Spleen (tissue), 11 donors: ENCODE results near the gene MORF4L2. TPM values are rescaled to one million over a fixed set of nuclear protein-coding genes. Genes with fewer than 3 reads are reported as not detected.

Experiments used
- DNase-seq: peaks from one replicate; pipeline ENCODE4 v3.0.0-alpha.2; 2020
- H3K27ac ChIP-seq, 8 donors: fragments of 200-600 bp; sonication (generic) in 7 of 8; 1 replicate in 4 of 8; 2 replicates in 4 of 8; pipeline versions ENCODE4 v1.5.0 to v1.8.0; 2016 to 2021; ENCODE audit warnings: inconsistent platforms in 4 of 8, mild to moderate bottlenecking in 4 of 8, moderate library complexity in 1 of 8
- H3K27me3 ChIP-seq, 7 donors: fragments of 200-600 bp; sonication (generic) in 6 of 7; replicated peaks in 1 of 7; 1 replicate in 4 of 7; 2 replicates in 3 of 7; pipeline versions ENCODE4 v1.5.0 to v1.8.0; 2016 to 2021; ENCODE audit warnings: inconsistent platforms in 3 of 7, mild to moderate bottlenecking in 1 of 7
- H3K36me3 ChIP-seq, 6 donors: fragments of 200-600 bp; sonication (generic) in 5 of 6; 1 replicate in 4 of 6; 2 replicates in 2 of 6; pipeline versions ENCODE4 v1.5.0 to v1.8.0; 2016 to 2021; ENCODE audit warnings: inconsistent platforms in 2 of 6
- H3K4me1 ChIP-seq, 6 donors: fragments of 200-600 bp; sonication (generic) in 5 of 6; 1 replicate in 3 of 6; 2 replicates in 3 of 6; pipeline versions ENCODE4 v1.5.0 to v1.8.0; 2016 to 2021; ENCODE audit warnings: inconsistent platforms in 3 of 6
- H3K4me3 ChIP-seq, 8 donors: fragments of 200-600 bp; sonication (generic) in 7 of 8; 1 replicate in 4 of 8; 2 replicates in 4 of 8; pipeline versions ENCODE4 v1.5.0 to v1.8.0; 2016 to 2021; ENCODE audit warnings: inconsistent platforms in 4 of 8, mild to moderate bottlenecking in 4 of 8, moderate library complexity in 2 of 8
- H3K9me3 ChIP-seq, 8 donors: fragments of 200-600 bp; sonication (generic) in 7 of 8; 1 replicate in 4 of 8; 2 replicates in 4 of 8; pipeline versions ENCODE4 v1.5.0 to v1.8.0; 2016 to 2021; ENCODE audit warnings: inconsistent platforms in 4 of 8
- POLR2A ChIP-seq, 3 donors: fragments of 450-650 bp; IDR thresholded peaks; one replicate each; pipeline ENCODE4 v1.5.1; 2017; ENCODE audit warnings: antibody characterized with exemption in 3 of 3, mild to moderate bottlenecking in 1 of 3
- POLR2AphosphoS5 ChIP-seq, 3 donors: sonication (generic); formaldehyde crosslinking; IDR thresholded peaks; one replicate each; pipeline ENCODE4 v1.5.1; 2017; ENCODE audit warnings: antibody characterized with exemption in 3 of 3
- WGBS, 5 donors: extraction: QIAGEN DNeasy Blood & Tissue Kit in 3 of 5; methylation state at CpG; one replicate each; pipeline versions ENCODE4 v1.1.5 to v1.1.7; 2013 to 2018; 5-methylcytosine and 5-hydroxymethylcytosine counted together
- intact Hi-C: fragments of 100-400 bp; cut with DNase I; formaldehyde crosslinking; loops from one replicate; pipeline ENCODE4 v1.15.0; 2023; ENCODE audit warnings: low total_unique reads
- polyA plus RNA-seq, 3 donors: library from polyadenylated mRNA; stranded (reverse); fragments of 200-250 nt; gene quantifications; one replicate each; pipeline ENCODE4 v1.2.1, GENCODE V29; 2013
- total RNA-seq, 7 donors: library from RNA; depleted of rRNA in 3 of 7; stranded (reverse); fragments of >200 nt in 3 of 7; fragmentation: NEBNext Ultra II Directional in 4 of 7; extraction: Animal tissue kit (Norgen Biotek cat#: 25700) in 4 of 7; gene quantifications; one replicate each; pipeline versions ENCODE4 v1.1.0 to v1.2.1, GENCODE V29; 2016 to 2021
- TF ChIP-seq, protein P1 (sequence below), 11 experiments: fragments of 200-600 bp in 7 of 11; fragments of 450-650 bp in 4 of 11; sonication (generic) in 4 of 11; IDR thresholded peaks in 8 of 11; conservative IDR thresholded peaks in 3 of 11; 1 replicate in 7 of 11; 2 replicates in 4 of 11; pipeline versions ENCODE4 v1.4.0 to v1.8.0; 2016 to 2021; ENCODE audit warnings: antibody characterized with exemption in 11 of 11, inconsistent platforms in 4 of 11, mild to moderate bottlenecking in 1 of 11
- donor health status: healthy with polysubstance abuse.
- donor health status: DM: no; HTN: no; CAD: no; lungs with moderate emphysema.
- donor health status: DM: no; HTN: no; CAD: no.
- donor health status: Bipolar disorder and iron deficiency.
- donor health status: healthy.
- donor health status: DM: no; HTN: no; CAD: no.
- donor health status: DM: yes; HTN: yes; CAD: no.

Gene MORF4L2
- total and polyA plus RNA-seq, 10 donors: 86.8 to 222 (median 154) TPM

DNA sequence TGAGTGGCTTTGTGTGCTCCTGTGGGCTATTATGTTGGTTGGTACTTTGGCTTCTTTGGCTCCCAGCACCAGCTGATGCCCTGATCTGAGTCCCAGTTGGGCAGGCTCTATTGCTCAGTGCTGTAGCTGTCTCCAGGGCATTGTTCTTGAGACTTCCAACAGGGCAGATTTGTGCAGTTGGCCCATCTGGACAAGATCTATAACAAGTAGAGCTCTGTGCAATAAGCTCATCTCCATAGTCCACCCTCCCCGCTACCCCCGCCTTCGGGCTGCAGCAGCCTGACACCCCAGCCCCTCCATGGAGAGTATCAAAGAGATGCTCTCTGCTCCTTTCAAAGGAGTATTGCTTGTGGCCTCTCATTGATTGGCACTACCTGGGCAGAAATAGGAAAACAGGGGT lies 18.4 kb upstream of the MORF4L2 start:
- intact Hi-C loops: no loop called here
- TF ChIP-seq POLR2A (IDR thresholded peaks at IDR 0.05) (no peak), POLR2AphosphoS5 (IDR thresholded peaks at IDR 0.05) (no peak)
- TF ChIP-seq, protein P1, sequence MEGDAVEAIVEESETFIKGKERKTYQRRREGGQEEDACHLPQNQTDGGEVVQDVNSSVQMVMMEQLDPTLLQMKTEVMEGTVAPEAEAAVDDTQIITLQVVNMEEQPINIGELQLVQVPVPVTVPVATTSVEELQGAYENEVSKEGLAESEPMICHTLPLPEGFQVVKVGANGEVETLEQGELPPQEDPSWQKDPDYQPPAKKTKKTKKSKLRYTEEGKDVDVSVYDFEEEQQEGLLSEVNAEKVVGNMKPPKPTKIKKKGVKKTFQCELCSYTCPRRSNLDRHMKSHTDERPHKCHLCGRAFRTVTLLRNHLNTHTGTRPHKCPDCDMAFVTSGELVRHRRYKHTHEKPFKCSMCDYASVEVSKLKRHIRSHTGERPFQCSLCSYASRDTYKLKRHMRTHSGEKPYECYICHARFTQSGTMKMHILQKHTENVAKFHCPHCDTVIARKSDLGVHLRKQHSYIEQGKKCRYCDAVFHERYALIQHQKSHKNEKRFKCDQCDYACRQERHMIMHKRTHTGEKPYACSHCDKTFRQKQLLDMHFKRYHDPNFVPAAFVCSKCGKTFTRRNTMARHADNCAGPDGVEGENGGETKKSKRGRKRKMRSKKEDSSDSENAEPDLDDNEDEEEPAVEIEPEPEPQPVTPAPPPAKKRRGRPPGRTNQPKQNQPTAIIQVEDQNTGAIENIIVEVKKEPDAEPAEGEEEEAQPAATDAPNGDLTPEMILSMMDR (IDR thresholded peaks at IDR 0.05 in 8 of 11, conservative IDR thresholded peaks at IDR 0.05 in 3 of 11): no peak
- Histone ChIP-seq H3K27me3 (no peaks in the 10 kb centered on the region), H3K27ac (no peak overlapping the region), H3K4me3 (no peak overlapping the region), H3K9me3 (no peaks in the 10 kb centered on the region), H3K36me3 (no peaks in the 10 kb centered on the region), H3K4me1 (no peaks in the 10 kb centered on the region)
- no peak for DNase-seq
- 89 to 97% (median 90%) methylated on average over 2 to 3 of the region's 3 CpGs for WGBS, 5 donors

DNA sequence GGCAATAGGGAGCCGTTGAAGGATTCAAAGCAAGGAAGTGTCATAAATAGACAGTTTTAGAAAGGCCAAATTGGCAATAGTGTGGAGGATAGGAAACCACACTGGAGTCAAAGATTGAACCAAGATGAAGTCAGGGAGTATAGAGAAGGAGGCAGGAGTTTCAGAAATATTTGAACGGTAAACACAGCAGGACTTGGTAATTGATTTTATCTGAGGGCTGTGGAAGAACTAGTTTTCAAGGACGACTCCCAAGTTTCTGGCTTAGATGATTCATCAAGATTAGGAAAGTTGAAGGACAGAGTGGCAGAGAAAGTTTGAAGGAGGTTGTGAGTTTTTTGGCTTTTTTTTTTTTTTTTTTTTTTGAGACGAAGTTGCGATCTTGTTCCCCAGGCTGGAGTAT lies 12.7 kb upstream of the MORF4L2 start:
- H3K9me3 ChIP-seq: no peaks in the 10 kb centered on the region
- H3K27ac ChIP-seq: no peak overlapping the region
- 80 to 87% (median 86%) methylated on average over 3 to 5 of the region's 5 CpGs for WGBS, 5 donors
- intact Hi-C loops: no loop called here
- DNase-seq: no peak
- H3K4me1 ChIP-seq: no peaks in the 10 kb centered on the region
- no peaks in the 10 kb centered on the region for H3K27me3 ChIP-seq
- TF ChIP-seq POLR2A (IDR thresholded peaks at IDR 0.05) (no peak), POLR2AphosphoS5 (IDR thresholded peaks at IDR 0.05) (no peak)
- TF ChIP-seq, protein P1 (IDR thresholded peaks at IDR 0.05 in 8 of 11, conservative IDR thresholded peaks at IDR 0.05 in 3 of 11): no peak
- no peaks in the 10 kb centered on the region for H3K36me3 ChIP-seq
- no peak overlapping the region for H3K4me3 ChIP-seq

DNA sequence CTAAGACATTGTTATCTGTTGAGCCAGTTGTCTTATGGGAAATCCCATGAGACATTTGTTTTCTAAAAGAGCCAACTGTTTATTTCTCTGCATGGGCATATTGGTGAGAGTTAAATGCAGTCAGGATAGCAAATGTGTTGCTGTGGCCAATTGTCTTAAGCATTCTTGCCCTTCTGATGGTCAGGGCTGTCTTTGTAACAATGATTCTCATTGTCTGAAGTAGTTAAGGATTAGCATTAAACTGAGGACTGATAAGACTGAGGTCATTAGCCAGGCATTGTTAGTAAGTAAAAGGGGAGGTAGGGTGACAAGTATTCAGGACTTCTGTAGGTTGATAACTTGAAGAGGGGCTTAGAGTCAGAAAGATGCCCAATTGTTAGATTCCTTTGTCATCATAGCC lies 11.2 kb upstream of the MORF4L2 start:
- TF ChIP-seq POLR2A (IDR thresholded peaks at IDR 0.05): no peak
- TF ChIP-seq, protein P1 (IDR thresholded peaks at IDR 0.05 in 8 of 11, conservative IDR thresholded peaks at IDR 0.05 in 3 of 11): no peak
- no peak for TF ChIP-seq POLR2AphosphoS5 (IDR thresholded peaks at IDR 0.05)
- no peak for DNase-seq
- intact Hi-C loops: no loop called here

DNA sequence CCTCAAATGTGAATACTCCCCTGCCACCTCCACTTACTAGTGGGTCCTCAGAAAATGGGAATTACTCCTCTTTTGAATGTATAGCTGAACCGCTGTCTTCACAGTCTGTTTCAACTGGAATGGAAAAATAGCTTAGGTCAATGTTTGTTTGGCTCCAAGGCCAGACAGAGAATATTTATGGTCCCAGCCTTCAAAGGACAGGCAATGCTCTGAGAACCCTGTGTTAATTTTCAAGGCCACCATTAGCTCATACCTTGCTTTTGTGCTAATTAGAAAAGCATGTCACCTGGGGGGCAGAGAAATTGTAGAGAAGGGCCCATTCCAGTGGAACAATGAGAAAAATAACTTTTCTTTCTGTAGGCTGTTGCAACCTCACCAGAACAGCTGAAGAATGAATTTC lies 4.6 kb upstream of the MORF4L2 start:
- intact Hi-C loops: no loop called here
- 71 to 91% (median 86%) methylated on average over 1 of the region's 1 CpG for WGBS, 5 donors
- H3K36me3 ChIP-seq: no peaks in the 10 kb centered on the region

More for the DNA sequence above, 11.2 kb upstream of the MORF4L2 start:
- no peaks in the 10 kb centered on the region for H3K9me3 ChIP-seq
- H3K27me3 ChIP-seq: no peaks in the 10 kb centered on the region
- H3K4me1 ChIP-seq: no peaks in the 10 kb centered on the region
- H3K4me3 ChIP-seq: no peak overlapping the region
- H3K36me3 ChIP-seq: no peaks in the 10 kb centered on the region
- no peak overlapping the region for H3K27ac ChIP-seq

DNA sequence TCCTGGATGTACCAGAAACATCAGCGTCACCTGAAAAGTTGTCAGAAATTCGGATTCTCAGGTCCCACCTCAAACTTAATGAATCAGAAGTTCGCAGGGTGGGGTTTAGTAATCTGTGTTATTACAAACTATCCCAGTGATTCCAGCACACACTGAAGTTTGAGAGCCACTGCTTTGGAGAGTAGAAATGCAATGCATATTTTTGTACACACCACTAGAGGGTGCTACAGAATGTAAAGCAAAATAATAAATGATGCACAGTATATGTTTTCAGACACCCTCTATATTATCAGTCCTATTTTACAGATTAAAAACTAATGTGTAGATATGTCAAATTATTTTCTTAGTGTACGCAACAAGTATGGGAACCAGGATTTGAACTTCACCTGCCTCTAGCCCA lies 2.4 kb upstream of the MORF4L2 start:
- H3K27me3 ChIP-seq: no peaks in the 10 kb centered on the region
- DNase-seq: no peak
- H3K4me1 ChIP-seq: peaks cover 5 to 29% (median 14%) of the 10 kb centered on the region in 6 donors
- intact Hi-C loops: loop anchor here (10.0 kb wide), 1 partner anchor 154 kb away; no protein-coding TSS in a partner anchor
- no peaks in the 10 kb centered on the region for H3K9me3 ChIP-seq
- no peak overlapping the region for H3K4me3 ChIP-seq
- H3K27ac ChIP-seq: peak overlapping the region in 2 of 8 donors; percentile 95 to 96
- H3K36me3 ChIP-seq: peaks cover 0 to 12% (median 2%) of the 10 kb centered on the region in 6 donors
- 39 to 57% (median 49%) methylated on average over 4 of the region's 4 CpGs for WGBS, 5 donors
- TF ChIP-seq, protein P1 (IDR thresholded peaks at IDR 0.05 in 8 of 11, conservative IDR thresholded peaks at IDR 0.05 in 3 of 11): peak in 9 of 11 experiments; percentile 52 to 74 (median 67)
- no peak for TF ChIP-seq POLR2A (IDR thresholded peaks at IDR 0.05)

More for the DNA sequence above, 4.6 kb upstream of the MORF4L2 start:
- no peak for TF ChIP-seq POLR2AphosphoS5 (IDR thresholded peaks at IDR 0.05)
- H3K27ac ChIP-seq: no peak overlapping the region
- H3K4me1 ChIP-seq: peaks cover 0 to 9% (median 0%) of the 10 kb centered on the region in 6 donors
- no peak for DNase-seq
- no peaks in the 10 kb centered on the region for H3K27me3 ChIP-seq
- H3K9me3 ChIP-seq: no peaks in the 10 kb centered on the region
- no peak overlapping the region for H3K4me3 ChIP-seq
